ENCODE data around the gene FIGN.

Gene FIGN

DNA sequence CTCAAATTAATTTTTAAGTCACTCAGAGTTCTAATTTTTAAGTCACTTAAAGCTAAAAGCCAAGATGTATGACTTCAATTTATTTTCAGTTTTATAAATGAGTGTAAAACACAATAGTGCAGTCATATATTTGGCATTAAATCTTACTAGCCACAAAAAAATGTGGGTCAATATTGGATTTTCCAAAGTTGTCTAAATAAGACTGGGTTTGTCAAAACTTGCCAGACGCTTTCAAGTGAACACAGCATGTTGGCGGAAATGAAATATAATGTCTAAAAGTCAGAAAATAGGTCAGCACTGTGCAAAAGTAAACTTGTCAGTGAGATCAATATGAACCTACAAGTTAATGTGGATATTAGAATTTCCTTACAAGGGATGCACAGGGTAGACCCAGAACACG, 128.9 kb downstream of the FIGN start:
- peaks cover 2% of the 10 kb centered on the region for H3K9me3 ChIP-seq (ENCODE audit: low read length)
- H3K36me3 ChIP-seq (ENCODE audit: insufficient read depth, low read length), result peaks cover 44% of the 10 kb centered on the region
- H3K4me1 ChIP-seq (ENCODE audit: insufficient read depth, low read length), result peaks cover 53% of the 10 kb centered on the region
- H3K4me3 ChIP-seq (ENCODE audit: low read length), result no peak overlapping the region
- H3K27me3 ChIP-seq (ENCODE audit: insufficient read depth, low read length), result no peaks in the 10 kb centered on the region
- H2AFZ ChIP-seq (ENCODE audit: low read depth, low read length), result no peak overlapping the region

DNA sequence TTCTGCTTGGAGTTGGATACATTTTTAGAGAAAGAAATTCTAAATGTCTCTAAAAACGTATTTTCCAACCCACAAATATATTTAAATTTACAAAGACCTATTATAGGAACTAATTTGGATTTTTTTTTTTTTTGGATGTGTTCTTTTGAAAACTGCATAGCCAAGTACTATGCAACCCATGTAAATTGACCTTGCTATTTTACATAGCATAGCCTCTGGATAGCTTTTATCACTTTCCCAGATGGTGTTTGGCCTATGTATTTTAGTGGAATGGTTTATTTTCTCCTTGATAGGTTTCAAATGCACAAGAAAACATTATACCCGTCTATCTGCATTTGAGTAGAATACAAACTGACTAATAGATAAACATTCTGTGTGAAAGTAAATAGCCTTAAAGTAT, 130.0 kb downstream of the FIGN start:
- no peaks in the 10 kb centered on the region for H3K27me3 ChIP-seq (ENCODE audit: insufficient read depth, low read length)
- no peak overlapping the region for H3K4me3 ChIP-seq (ENCODE audit: low read length)
- peaks cover 34% of the 10 kb centered on the region for H3K36me3 ChIP-seq (ENCODE audit: insufficient read depth, low read length)
- H2AFZ ChIP-seq (ENCODE audit: low read depth, low read length), result no peak overlapping the region
- peaks cover 63% of the 10 kb centered on the region for H3K4me1 ChIP-seq (ENCODE audit: insufficient read depth, low read length)
- no peaks in the 10 kb centered on the region for H3K9me3 ChIP-seq (ENCODE audit: low read length)

DNA sequence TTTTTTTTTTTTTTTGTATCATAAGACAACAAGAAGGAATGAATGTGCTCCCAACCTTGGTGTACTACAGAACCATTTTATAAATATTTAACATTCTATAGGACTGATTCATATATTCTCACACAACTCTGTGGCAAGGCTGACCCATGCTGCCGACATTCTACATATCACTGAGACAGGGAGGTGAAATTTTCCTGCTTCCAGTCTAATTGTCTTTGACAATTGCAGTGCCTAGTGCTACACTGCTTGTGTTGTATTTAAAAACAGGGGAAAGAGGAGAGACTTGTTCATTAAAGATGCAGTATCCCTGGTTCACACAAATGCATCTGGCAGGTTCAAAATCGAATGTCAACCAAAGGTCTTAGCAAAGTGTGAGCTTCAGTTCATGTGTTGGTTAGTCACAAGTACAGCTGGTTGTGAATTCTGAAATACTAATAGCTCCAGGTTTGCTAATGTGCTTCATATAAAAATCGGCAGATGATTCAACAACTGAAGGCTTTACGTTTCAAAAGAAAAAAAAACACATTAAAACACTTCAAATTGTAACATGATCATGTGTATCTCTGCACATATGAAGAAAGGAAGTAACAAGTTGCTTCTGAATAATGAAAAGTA, 130.8 kb downstream of the FIGN start:
- H3K4me3 ChIP-seq (ENCODE audit: low read length), result no peak overlapping the region
- no peaks in the 10 kb centered on the region for H3K9me3 ChIP-seq (ENCODE audit: low read length)
- no peak overlapping the region for H2AFZ ChIP-seq (ENCODE audit: low read depth, low read length)
- H3K27me3 ChIP-seq (ENCODE audit: insufficient read depth, low read length), result no peaks in the 10 kb centered on the region
- H3K4me1 ChIP-seq (ENCODE audit: insufficient read depth, low read length), result peaks cover 70% of the 10 kb centered on the region
- peaks cover 26% of the 10 kb centered on the region for H3K36me3 ChIP-seq (ENCODE audit: insufficient read depth, low read length)

DNA sequence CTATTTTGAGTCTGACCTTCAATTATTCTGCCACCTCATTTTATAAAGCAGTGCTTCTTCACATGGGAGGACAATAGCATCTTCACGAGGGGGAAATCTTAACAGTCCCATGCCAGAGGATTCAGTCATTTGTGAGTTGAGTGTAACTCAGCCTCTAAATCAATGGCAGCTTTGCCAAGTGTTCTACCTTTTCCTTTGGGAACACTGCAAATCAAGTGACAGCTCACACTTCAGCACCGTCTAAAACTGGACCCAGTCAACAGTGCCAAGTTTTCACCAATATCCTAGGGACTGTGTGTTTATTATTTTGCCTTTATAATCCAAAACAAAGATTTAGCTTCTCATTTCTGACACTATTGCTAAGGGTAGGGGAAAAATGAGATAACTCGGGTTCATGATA, 133.6 kb downstream of the FIGN start:
- H3K36me3 ChIP-seq (ENCODE audit: insufficient read depth, low read length), result peaks cover 3% of the 10 kb centered on the region
- peaks cover 84% of the 10 kb centered on the region for H3K4me1 ChIP-seq (ENCODE audit: insufficient read depth, low read length)
- no peaks in the 10 kb centered on the region for H3K9me3 ChIP-seq (ENCODE audit: low read length)
- no peak overlapping the region for H3K4me3 ChIP-seq (ENCODE audit: low read length)
- H2AFZ ChIP-seq (ENCODE audit: low read depth, low read length), result no peak overlapping the region
- H3K27me3 ChIP-seq (ENCODE audit: insufficient read depth, low read length), result no peaks in the 10 kb centered on the region

DNA sequence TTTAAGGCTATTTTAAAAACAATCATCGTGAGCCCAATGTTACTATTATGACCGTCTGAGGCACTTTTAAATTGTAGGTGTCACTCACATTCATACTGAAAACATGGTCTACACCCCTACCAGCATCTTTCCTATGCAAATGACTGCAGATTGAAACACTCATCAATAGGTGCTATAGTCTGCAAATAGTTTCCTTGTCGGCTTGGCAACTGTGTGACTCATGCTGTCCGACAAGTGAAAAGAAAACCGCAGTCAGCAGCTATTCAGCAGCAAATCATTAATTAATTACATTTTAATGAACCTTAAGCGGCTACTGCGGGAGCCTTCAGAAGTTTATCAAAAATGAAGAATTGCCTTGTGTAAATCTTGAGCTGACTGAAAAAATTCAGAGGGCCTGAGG, 134.4 kb downstream of the FIGN start:
- Histone ChIP-seq H3K36me3 (ENCODE audit: insufficient read depth, low read length) (no peaks in the 10 kb centered on the region), H3K27me3 (ENCODE audit: insufficient read depth, low read length) (no peaks in the 10 kb centered on the region), H2AFZ (ENCODE audit: low read depth, low read length) (no peak overlapping the region), H3K9me3 (ENCODE audit: low read length) (no peaks in the 10 kb centered on the region), H3K4me1 (ENCODE audit: insufficient read depth, low read length) (peaks cover 83% of the 10 kb centered on the region), H3K4me3 (ENCODE audit: low read length) (peak overlapping the region; percentile 12)

DNA sequence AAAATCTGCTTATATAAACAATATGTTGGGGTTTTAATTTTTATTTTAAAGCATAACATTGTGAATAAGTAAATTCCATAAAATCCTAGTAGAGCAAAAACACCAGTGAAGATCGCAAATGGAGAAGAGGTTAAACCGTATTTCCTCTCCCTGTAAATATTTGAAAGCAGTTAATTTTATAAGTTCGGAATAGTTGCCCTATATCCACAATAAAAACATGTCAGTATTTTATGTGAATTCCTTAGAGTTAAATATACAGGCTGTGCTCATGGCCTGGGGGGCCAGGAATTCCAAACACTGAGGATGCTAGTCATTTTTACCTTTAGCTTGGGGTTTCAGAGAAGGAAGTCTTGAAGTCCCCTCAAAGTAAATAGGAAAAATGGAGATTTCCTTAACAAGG, 135.0 kb downstream of the FIGN start:
- H3K27me3 ChIP-seq (ENCODE audit: insufficient read depth, low read length), result no peaks in the 10 kb centered on the region
- H3K4me3 ChIP-seq (ENCODE audit: low read length), result peak overlapping the region; percentile 12
- peaks cover 87% of the 10 kb centered on the region for H3K4me1 ChIP-seq (ENCODE audit: insufficient read depth, low read length)

DNA sequence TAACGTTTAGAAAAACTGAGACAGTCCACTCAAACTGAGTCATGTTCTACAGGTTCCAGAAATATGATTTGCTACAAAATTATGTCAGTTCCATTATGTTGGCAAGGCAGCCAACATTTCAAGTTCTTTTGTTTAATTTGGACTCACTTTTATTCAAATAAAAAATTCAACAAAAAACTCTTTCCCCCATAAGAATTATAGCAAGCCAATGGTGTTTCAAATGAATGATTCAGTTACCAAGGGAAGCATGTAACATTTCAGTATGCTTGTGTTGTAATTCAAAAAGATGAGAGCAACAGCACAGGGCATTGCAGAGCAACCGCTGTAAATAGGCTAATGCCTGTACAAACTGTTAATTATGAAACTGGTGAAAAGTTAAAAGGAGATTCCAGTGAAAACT, 140.8 kb downstream of the FIGN start:
- Histone ChIP-seq H3K36me3 (ENCODE audit: insufficient read depth, low read length) (no peaks in the 10 kb centered on the region), H3K27me3 (ENCODE audit: insufficient read depth, low read length) (no peaks in the 10 kb centered on the region), H3K4me3 (ENCODE audit: low read length) (peak overlapping the region; percentile 29), H2AFZ (ENCODE audit: low read depth, low read length) (no peak overlapping the region), H3K9me3 (ENCODE audit: low read length) (no peaks in the 10 kb centered on the region), H3K4me1 (ENCODE audit: insufficient read depth, low read length) (peaks cover 61% of the 10 kb centered on the region)

More for the DNA sequence above, 135.0 kb downstream of the FIGN start:
- no peaks in the 10 kb centered on the region for H3K9me3 ChIP-seq (ENCODE audit: low read length)
- H2AFZ ChIP-seq (ENCODE audit: low read depth, low read length), result no peak overlapping the region
- H3K36me3 ChIP-seq (ENCODE audit: insufficient read depth, low read length), result no peaks in the 10 kb centered on the region

DNA sequence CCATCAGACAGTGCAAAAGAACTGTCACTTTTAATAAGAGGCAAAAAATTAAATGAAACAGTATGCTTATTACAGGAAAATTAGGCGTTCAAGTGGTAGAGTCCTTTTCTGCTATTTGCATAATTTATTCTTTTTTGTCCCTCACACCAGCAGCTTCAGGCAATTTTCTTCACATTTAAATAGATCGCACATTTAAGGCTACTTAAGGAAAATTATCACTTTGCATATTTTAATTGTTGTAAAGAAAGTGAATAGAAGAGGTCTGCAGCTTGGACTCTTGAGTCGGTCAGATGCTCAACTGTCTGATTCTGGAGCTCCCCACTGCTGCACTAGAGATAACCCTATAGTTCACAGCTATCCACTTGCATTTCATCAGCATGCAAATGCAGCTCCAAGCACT, 141.3 kb downstream of the FIGN start:
- H3K36me3 ChIP-seq (ENCODE audit: insufficient read depth, low read length), result no peaks in the 10 kb centered on the region
- peaks cover 55% of the 10 kb centered on the region for H3K4me1 ChIP-seq (ENCODE audit: insufficient read depth, low read length)
- no peaks in the 10 kb centered on the region for H3K9me3 ChIP-seq (ENCODE audit: low read length)
- no peaks in the 10 kb centered on the region for H3K27me3 ChIP-seq (ENCODE audit: insufficient read depth, low read length)
- peak overlapping the region; percentile 29 for H3K4me3 ChIP-seq (ENCODE audit: low read length)
- H2AFZ ChIP-seq (ENCODE audit: low read depth, low read length), result peak overlapping the region; percentile 6

DNA sequence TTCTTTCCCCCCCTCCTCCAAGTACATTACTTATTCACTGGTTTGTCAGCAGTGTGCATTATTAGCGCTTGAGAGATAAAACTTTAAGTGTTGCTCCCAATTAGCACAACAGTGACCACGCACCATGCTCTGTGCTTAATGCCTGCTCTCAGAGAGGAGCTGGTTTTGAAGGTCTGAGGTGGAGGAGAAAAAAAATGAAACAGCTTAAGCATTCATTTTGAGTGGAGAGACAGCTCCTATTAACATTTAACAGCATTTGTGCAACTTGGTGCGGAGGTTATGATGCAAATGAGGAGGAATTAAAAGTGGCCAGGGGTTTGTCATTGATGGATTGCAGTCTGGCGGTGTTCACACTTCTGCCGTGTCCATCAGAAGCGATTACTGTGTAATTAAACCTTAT, 141.8 kb downstream of the FIGN start:
- H3K36me3 ChIP-seq (ENCODE audit: insufficient read depth, low read length), result no peaks in the 10 kb centered on the region
- peak overlapping the region; percentile 6 for H2AFZ ChIP-seq (ENCODE audit: low read depth, low read length)
- H3K27me3 ChIP-seq (ENCODE audit: insufficient read depth, low read length), result no peaks in the 10 kb centered on the region
- H3K4me1 ChIP-seq (ENCODE audit: insufficient read depth, low read length), result peaks cover 50% of the 10 kb centered on the region
- no peaks in the 10 kb centered on the region for H3K9me3 ChIP-seq (ENCODE audit: low read length)
- H3K4me3 ChIP-seq (ENCODE audit: low read length), result peak overlapping the region; percentile 29

DNA sequence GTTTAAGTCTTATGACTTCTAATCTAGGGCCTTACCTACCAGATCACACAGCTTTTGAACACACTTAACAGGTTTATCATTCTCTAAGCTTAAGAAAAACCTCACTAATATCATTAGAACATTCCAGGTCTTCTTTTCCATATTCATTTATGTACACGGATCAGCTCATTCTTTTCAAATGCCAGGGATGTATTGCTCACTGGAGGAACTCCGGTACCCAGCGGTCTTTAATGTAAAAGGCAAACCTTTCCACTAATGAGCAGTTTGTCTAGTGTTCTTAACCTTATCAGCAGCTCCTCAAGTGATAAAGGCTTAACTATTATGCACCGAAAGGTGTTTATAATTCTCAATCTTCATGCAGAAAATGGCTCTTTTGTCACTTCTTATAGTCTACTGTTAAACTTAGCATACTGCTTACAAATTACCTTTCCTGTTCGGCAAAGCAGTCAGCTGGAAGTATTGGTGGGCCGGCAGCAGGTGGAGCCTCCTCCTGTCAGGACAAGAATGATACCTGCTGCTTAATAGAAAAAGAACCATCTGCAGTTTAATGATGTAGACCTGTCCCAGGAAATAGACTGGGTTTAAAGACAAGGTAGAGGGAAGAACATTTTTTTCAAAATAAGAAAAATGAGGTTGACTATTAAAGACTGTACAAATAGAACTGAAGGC, 142.7 kb downstream of the FIGN start:
- Histone ChIP-seq H3K36me3 (ENCODE audit: insufficient read depth, low read length) (no peaks in the 10 kb centered on the region), H3K27me3 (ENCODE audit: insufficient read depth, low read length) (no peaks in the 10 kb centered on the region), H3K4me1 (ENCODE audit: insufficient read depth, low read length) (peaks cover 42% of the 10 kb centered on the region), H3K9me3 (ENCODE audit: low read length) (no peaks in the 10 kb centered on the region), H2AFZ (ENCODE audit: low read depth, low read length) (peak overlapping the region; percentile 6), H3K4me3 (ENCODE audit: low read length) (no peak overlapping the region)

DNA sequence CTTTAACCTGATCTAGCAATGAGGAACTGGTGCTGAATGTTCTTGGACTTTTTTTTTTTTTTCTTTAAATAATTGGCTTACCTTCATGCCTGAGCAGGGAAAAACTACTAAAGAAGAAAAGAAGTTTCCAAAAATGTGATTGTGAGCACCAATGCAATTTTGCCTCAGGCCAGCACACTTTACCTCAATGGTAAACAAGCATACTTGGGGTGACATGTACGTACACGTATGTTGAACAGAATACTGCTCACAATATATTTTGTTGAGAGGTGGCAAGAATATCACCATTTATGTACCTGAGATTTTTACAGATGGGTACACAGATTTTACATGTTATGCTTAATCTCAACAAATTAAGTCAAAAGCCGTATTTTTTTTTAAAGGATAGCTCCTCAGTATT, 144.3 kb downstream of the FIGN start:
- H3K4me1 ChIP-seq (ENCODE audit: insufficient read depth, low read length), result peaks cover 35% of the 10 kb centered on the region
- no peak overlapping the region for H2AFZ ChIP-seq (ENCODE audit: low read depth, low read length)
- H3K9me3 ChIP-seq (ENCODE audit: low read length), result no peaks in the 10 kb centered on the region
- H3K36me3 ChIP-seq (ENCODE audit: insufficient read depth, low read length), result no peaks in the 10 kb centered on the region
- H3K27me3 ChIP-seq (ENCODE audit: insufficient read depth, low read length), result no peaks in the 10 kb centered on the region
- no peak overlapping the region for H3K4me3 ChIP-seq (ENCODE audit: low read length)

DNA sequence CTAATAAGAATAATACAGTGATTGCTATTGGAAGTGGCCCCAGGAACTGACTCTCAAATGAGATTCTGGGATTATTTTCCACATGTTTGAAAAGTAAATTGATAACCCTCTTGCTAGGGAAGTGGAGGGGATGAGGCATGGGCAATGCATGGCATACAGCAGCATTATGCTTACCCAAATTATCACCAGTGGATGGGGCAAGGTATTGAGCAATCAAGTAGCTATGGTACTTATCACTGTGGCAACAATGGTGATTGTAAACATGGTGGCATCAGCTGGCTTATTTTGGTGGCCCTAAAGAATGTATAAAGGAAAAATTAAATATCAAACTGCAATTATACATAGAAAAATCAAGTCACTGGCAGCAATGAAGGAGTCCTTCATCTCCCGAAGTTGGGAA, 155.1 kb downstream of the FIGN start:
- no peaks in the 10 kb centered on the region for H3K9me3 ChIP-seq (ENCODE audit: low read length)
- no peaks in the 10 kb centered on the region for H3K36me3 ChIP-seq (ENCODE audit: insufficient read depth, low read length)
- no peaks in the 10 kb centered on the region for H3K27me3 ChIP-seq (ENCODE audit: insufficient read depth, low read length)
- H3K4me1 ChIP-seq (ENCODE audit: insufficient read depth, low read length), result no peaks in the 10 kb centered on the region
- H3K4me3 ChIP-seq (ENCODE audit: low read length), result no peak overlapping the region
- no peak overlapping the region for H2AFZ ChIP-seq (ENCODE audit: low read depth, low read length)

DNA sequence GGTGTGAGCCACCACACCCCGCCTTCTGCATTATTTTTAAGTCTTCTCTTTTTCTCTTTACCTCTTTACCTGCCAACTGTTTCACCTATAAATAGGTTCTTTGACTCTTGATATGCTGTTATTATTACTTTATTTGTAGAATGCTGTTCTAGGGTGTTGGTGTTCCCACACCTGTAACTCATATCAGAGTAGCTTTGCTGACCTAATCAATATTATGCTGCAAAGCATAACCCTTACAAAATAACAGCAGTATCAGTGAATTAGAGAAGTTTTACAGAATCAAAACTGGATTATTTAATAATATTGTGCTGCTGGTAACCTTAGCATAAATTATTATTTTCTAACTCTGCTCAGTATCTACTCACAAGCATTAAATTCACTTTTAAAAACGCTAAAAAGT, 161.5 kb downstream of the FIGN start:
- Histone ChIP-seq H3K36me3 (ENCODE audit: insufficient read depth, low read length) (no peaks in the 10 kb centered on the region), H3K4me3 (ENCODE audit: low read length) (no peak overlapping the region), H2AFZ (ENCODE audit: low read depth, low read length) (no peak overlapping the region), H3K9me3 (ENCODE audit: low read length) (no peaks in the 10 kb centered on the region), H3K27me3 (ENCODE audit: insufficient read depth, low read length) (no peaks in the 10 kb centered on the region), H3K4me1 (ENCODE audit: insufficient read depth, low read length) (no peaks in the 10 kb centered on the region)

DNA sequence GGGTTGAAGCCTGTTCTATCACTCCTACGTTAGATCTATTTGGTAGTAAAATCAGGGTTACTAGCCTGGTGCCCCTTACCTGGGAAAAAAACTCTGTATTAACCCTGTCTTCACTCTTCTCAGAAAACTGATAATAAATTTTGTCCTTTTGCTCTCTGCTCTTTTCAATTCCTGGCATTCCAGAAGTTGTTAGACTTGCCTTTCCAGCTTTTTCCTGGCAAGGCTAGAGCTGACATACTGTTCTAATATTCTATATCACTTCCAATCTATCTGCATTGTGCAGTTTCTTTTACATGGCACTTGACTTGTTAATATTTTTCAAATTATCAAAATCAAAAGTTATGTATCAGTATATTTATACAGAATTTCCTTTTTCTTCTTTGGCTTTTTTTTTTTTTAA, 162.2 kb downstream of the FIGN start:
- Histone ChIP-seq H3K4me3 (ENCODE audit: low read length) (no peak overlapping the region), H3K4me1 (ENCODE audit: insufficient read depth, low read length) (no peaks in the 10 kb centered on the region), H2AFZ (ENCODE audit: low read depth, low read length) (no peak overlapping the region), H3K36me3 (ENCODE audit: insufficient read depth, low read length) (no peaks in the 10 kb centered on the region), H3K9me3 (ENCODE audit: low read length) (no peaks in the 10 kb centered on the region), H3K27me3 (ENCODE audit: insufficient read depth, low read length) (no peaks in the 10 kb centered on the region)
